Testis (tissue), 3 donors: Measurements from ENCODE around the gene DLG1. TPM values are rescaled to one million over a fixed set of nuclear protein-coding genes. Genes with fewer than 3 reads are reported as not detected.

ENCODE experiments used
- DNase-seq: peaks from one replicate; pipeline ENCODE4 v3.0.0-alpha.2; 2019
- H3K27ac ChIP-seq, 2 donors: fragments of 200-600 bp; sonication (generic); one replicate each; pipeline ENCODE4 v1.5.1; 2019
- H3K27me3 ChIP-seq: fragments of 200-600 bp; sonication (generic); one replicate; pipeline ENCODE4 v1.5.1; 2019
- H3K36me3 ChIP-seq: fragments of 200-600 bp; sonication (generic); one replicate; pipeline ENCODE4 v1.5.1; 2017; ENCODE audit warnings: low read depth; ENCODE audit errors: missing control alignments
- H3K4me1 ChIP-seq: fragments of 200-600 bp; sonication (generic); one replicate; pipeline ENCODE4 v1.5.1; 2019
- H3K4me3 ChIP-seq, 2 donors: fragments of 200-600 bp; sonication (generic); one replicate each; pipeline ENCODE4 v1.5.1; 2017 to 2019
- H3K9me3 ChIP-seq: fragments of 200-600 bp; sonication (generic); one replicate; pipeline ENCODE4 v1.5.1; 2017
- CTCF ChIP-seq, 3 experiments: fragments of 450-650 bp in 2 of 3; fragments of 200-600 bp in 1 of 3; sonication (generic) in 1 of 3; IDR thresholded peaks; one replicate each; pipeline ENCODE4 v1.5.1; 2016 to 2019; ENCODE audit warnings: antibody characterized with exemption in 3 of 3, mild to moderate bottlenecking in 2 of 3, moderate library complexity in 1 of 3
- POLR2A ChIP-seq: fragments of 450-650 bp; IDR thresholded peaks from one replicate; pipeline ENCODE4 v1.6.1; 2017; ENCODE audit warnings: antibody characterized with exemption, mild to moderate bottlenecking, moderate library complexity
- WGBS, 2 donors: methylation state at CpG; one replicate each; pipeline ENCODE4 v1.1.5; 2018; 5-methylcytosine and 5-hydroxymethylcytosine counted together
- intact Hi-C: fragments of 100-400 bp; cut with DNase I; formaldehyde crosslinking; loops from one replicate; pipeline ENCODE4 v1.15.1; 2023; ENCODE audit warnings: low total_unique reads
- polyA plus RNA-seq: library from polyadenylated mRNA; stranded (reverse); fragments of 350-450 nt; fragmentation: Illumina TruSeq; extraction: RNeasy Lipid Tissue Mini Kit (QIAGEN cat#74804); gene quantifications from one replicate; pipeline ENCODE4 v1.2.3, GENCODE V29; 2014; ENCODE audit warnings: low read depth, low replicate concordance; ENCODE audit not compliant: insufficient read depth
- total RNA-seq, 2 donors: library from RNA; depleted of rRNA; stranded (reverse); fragments of >200 nt; gene quantifications; one replicate each; pipeline ENCODE4 v1.2.3, GENCODE V29; 2016

The DLG1 gene
- total and polyA plus RNA-seq, 3 donors from 2014 or later: 37.4 to 99.4 (median 99.3) TPM

DNA sequence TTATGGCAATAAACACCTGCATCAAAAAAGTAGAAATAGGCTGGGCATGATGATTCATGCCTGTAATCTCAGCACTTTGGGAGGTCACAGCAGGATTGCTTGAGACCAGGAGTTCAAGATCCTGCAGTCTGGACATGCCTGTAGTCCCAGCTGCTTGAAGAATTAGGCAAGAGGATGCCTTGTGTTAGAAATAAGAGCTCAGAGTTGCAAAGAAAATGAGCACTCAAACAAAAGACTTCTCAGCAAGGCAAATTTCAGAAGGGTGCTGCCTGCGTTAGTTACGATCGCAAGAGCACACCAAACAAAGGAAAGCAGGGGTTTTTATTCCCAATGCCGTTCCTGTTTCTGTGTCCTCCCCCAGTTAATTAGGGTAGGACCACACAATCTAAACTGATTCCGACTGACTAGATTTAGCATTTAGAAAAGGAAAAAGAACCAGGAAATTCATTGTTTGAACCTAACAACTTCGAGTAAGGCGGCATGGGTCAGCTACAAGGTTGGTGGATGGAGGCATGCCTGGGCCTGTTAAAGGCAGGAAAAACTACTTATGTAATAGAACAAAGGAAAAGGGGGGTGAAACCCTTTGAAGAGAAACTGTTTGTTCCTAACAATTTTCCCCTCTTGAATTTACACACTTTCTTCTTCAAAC is 55.5 kb downstream of the DLG1 start:
- no peak overlapping the region for H3K4me3 ChIP-seq
- no peaks in the 10 kb centered on the region for H3K9me3 ChIP-seq
- no peak for DNase-seq
- TF ChIP-seq CTCF (IDR thresholded peaks at IDR 0.05): no peak
- no peak for TF ChIP-seq POLR2A
- intact Hi-C loops: no loop called here
- WGBS, 2 donors: 92 to 99% methylated on average over 7 of the region's 7 CpGs
- H3K27me3 ChIP-seq: no peaks in the 10 kb centered on the region
- no peaks in the 10 kb centered on the region for H3K4me1 ChIP-seq
- H3K36me3 ChIP-seq: no peaks in the 10 kb centered on the region
- H3K27ac ChIP-seq: no peak overlapping the region

GRCh38 chr3:197241173-197241572 is 57.2 kb downstream of the DLG1 start:
- TF ChIP-seq POLR2A (no peak), CTCF (IDR thresholded peaks at IDR 0.05) (no peak)
- Histone ChIP-seq H3K4me1 (no peaks in the 10 kb centered on the region), H3K4me3 (no peak overlapping the region), H3K9me3 (no peaks in the 10 kb centered on the region), H3K36me3 (no peaks in the 10 kb centered on the region), H3K27ac (no peak overlapping the region), H3K27me3 (no peaks in the 10 kb centered on the region)
- intact Hi-C loops: no loop called here
- DNase-seq: no peak
- WGBS, 2 donors: 85 to 87% methylated on average over 2 of the region's 2 CpGs

- intact Hi-C loops: no loop called here
- no peak for DNase-seq
- H3K27ac ChIP-seq: no peak overlapping the region
- 100% methylated on average over 1 of the region's 1 CpG for WGBS, 2 donors
- TF ChIP-seq CTCF (IDR thresholded peaks at IDR 0.05) (no peak), POLR2A (no peak)
- H3K4me3 ChIP-seq: no peak overlapping the region
- H3K4me1 ChIP-seq: no peaks in the 10 kb centered on the region
- no peaks in the 10 kb centered on the region for H3K9me3 ChIP-seq
- no peaks in the 10 kb centered on the region for H3K27me3 ChIP-seq
- no peaks in the 10 kb centered on the region for H3K36me3 ChIP-seq
Observed at GRCh38 chr3:197239857-197240256, 58.6 kb downstream of the DLG1 start.

DNA sequence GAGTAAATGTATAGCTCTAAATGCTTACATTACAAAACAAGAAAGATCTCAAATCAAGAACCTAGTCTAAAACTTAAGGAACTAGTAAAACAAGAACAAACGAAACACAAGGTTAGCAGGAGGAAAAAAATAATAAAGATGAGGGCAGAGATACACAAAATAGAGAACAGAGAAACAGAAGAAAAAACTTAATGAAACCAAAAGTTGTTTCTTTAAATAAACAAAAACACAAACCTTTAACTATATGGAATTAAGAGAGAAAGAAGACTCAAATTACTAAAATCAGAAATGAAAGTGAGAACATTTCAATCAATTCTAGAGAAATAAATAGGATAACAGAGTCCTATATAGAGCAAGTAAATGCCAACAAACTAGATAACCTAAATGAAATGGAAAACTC is 59.6 kb downstream of the DLG1 start:
- DNase-seq: no peak
- 86 to 87% methylated on average over 1 of the region's 1 CpG for WGBS, 2 donors
- Histone ChIP-seq H3K9me3 (no peaks in the 10 kb centered on the region), H3K4me3 (no peak overlapping the region), H3K27ac (no peak overlapping the region), H3K36me3 (no peaks in the 10 kb centered on the region), H3K27me3 (no peaks in the 10 kb centered on the region), H3K4me1 (no peaks in the 10 kb centered on the region)
- TF ChIP-seq POLR2A: no peak
- TF ChIP-seq CTCF (IDR thresholded peaks at IDR 0.05): no peak
- intact Hi-C loops: no loop called here

- no peaks in the 10 kb centered on the region for H3K9me3 ChIP-seq
- no peak overlapping the region for H3K4me3 ChIP-seq
- TF ChIP-seq CTCF (IDR thresholded peaks at IDR 0.05): no peak
- TF ChIP-seq POLR2A: no peak
- no peak for DNase-seq
- H3K27ac ChIP-seq: no peak overlapping the region
- no peaks in the 10 kb centered on the region for H3K4me1 ChIP-seq
- intact Hi-C loops: no loop called here
- H3K27me3 ChIP-seq: no peaks in the 10 kb centered on the region
- H3K36me3 ChIP-seq: no peaks in the 10 kb centered on the region
- WGBS, 2 donors: 93 to 97% methylated on average over 4 of the region's 4 CpGs
Observed at GRCh38 chr3:197237897-197238296, 60.5 kb downstream of the DLG1 start.
